ENCODE measurements around the gene NCOA3.

GRCh38 chr20:47610247-47610944 is 108.7 kb downstream of the NCOA3 start:
- no peak for TF ChIP-seq POLR2AphosphoS5 (IDR thresholded peaks at IDR 0.05; ENCODE audit: low read depth, low read length)
- TF ChIP-seq POLR2A (IDR thresholded peaks at IDR 0.05; ENCODE audit: low read depth, low read length) = no peak
